Measurements from ENCODE around the gene APOO. TPM values are rescaled to one million over a fixed set of nuclear protein-coding genes. Genes with fewer than 3 reads are reported as not detected.

Gene APOO
- total and polyA plus RNA-seq, 2 of the 4 experiments (the other 2 are of a cell fraction): 9.0 to 14.2 TPM

- no peak for DNase-seq
- dilution Hi-C loops (cut with HindIII; ENCODE audit: low sequenced_read_pairs, unreplicated experiment): no loop called here
- CTCF ChIA-PET: no interaction called here
Observed at GRCh38 chrX:23845351-23845817, 62.4 kb downstream of the APOO start.

More at GRCh38 chrX:23845351-23845817, 62.4 kb downstream of the APOO start:
- peak overlapping the region; percentile 14; the same call in 1 of the 2 replicates for H3K4me2 ChIP-seq (ENCODE audit: low read depth, low read length)
- H2BK5ac ChIP-seq (ENCODE audit: low read depth, low read length, poor library complexity, severe bottlenecking): no peak overlapping the region
- H4K5ac ChIP-seq (ENCODE audit: low read depth, low read length): 0 out of 2 replicates have a peak overlapping the region, but pooled peaks have one; percentile 68
- BruUV-seq (replicated peaks): no TSS peak
- H3K79me1 ChIP-seq (ENCODE audit: low read depth in 1 of 2, low read length in 2 of 2): no peaks in the 10 kb centered on the region
- H3K23ac ChIP-seq (ENCODE audit: low read depth, low read length): no peak overlapping the region
- H2AFZ ChIP-seq (replicated peaks; ENCODE audit: low read length, poor library complexity): no peak overlapping the region
- H3K9ac ChIP-seq (ENCODE audit: low read depth, low read length): no peak overlapping the region
- no peak overlapping the region for H3K27ac ChIP-seq (ENCODE audit: insufficient read depth, low read length)
- no peak overlapping the region for H3K4me3 ChIP-seq (ENCODE audit: insufficient read depth, low read depth, low read length)
- intact Hi-C loops (cut with micrococcal nuclease) (no loop called here), in situ Hi-C loops (cut with MboI; ENCODE audit: low sequenced_read_pairs) (no loop called here)
- WGBS, 2 experiments (ENCODE audit: extremely low coverage in 2 of 2, insufficient read length in 1 of 2): no CpG with 5 or more reads among the region's 3 CpGs
- no peak overlapping the region for H3K14ac ChIP-seq (replicated peaks; ENCODE audit: low read depth, low read length)
- H3K9me3 ChIP-seq (ENCODE audit: control insufficient read depth, insufficient read depth, low read length): no peaks in the 10 kb centered on the region
- no peaks in the 10 kb centered on the region for H4K20me1 ChIP-seq (ENCODE audit: insufficient read depth, low read length)
- peak; percentile 54 for ATAC-seq (ENCODE audit: low read depth)
- no peak overlapping the region for H4K91ac ChIP-seq (ENCODE audit: insufficient read depth, low read depth, low read length)
- H3K4ac ChIP-seq (ENCODE audit: low read depth, low read length): no peak overlapping the region
- no peak overlapping the region for H2BK20ac ChIP-seq (ENCODE audit: low read depth, low read length)
- H2AK9ac ChIP-seq (replicated peaks; ENCODE audit: low read depth, low read length, poor library complexity): no peak overlapping the region
- no peak overlapping the region; the same call in 1 of the 2 replicates for H2BK120ac ChIP-seq (ENCODE audit: low read depth, low read length)
- no peaks in the 10 kb centered on the region for H3K36me3 ChIP-seq (ENCODE audit: control insufficient read depth, insufficient read depth, low read length)
- no peak overlapping the region for H2BK15ac ChIP-seq (ENCODE audit: low read depth, low read length)
- 0 out of 2 replicates have a peak, but pooled peaks cover 1% of the 10 kb centered on the region for H3K4me1 ChIP-seq (ENCODE audit: control insufficient read depth, insufficient read depth, low read length)
- POLR2A ChIA-PET (ENCODE audit: unreplicated experiment): no interaction called here
- H2AK5ac ChIP-seq (ENCODE audit: low read depth, low read length): no peak overlapping the region
- H3K56ac ChIP-seq (ENCODE audit: extremely low read depth, insufficient read depth, low read length): no peak overlapping the region
- H3K27me3 ChIP-seq (ENCODE audit: control insufficient read depth, insufficient read depth, low read length): no peaks in the 10 kb centered on the region
- H3K18ac ChIP-seq (ENCODE audit: low read depth, low read length): peak overlapping the region; percentile 12; the same call in 1 of the 2 replicates
- no peaks in the 10 kb centered on the region for H3K9me1 ChIP-seq (ENCODE audit: insufficient read depth, low read length)
- no peak for TF ChIP-seq USF2 (IDR thresholded peaks at IDR 0.05; ENCODE audit: low read depth, low read length)
- TF ChIP-seq RAD21 (IDR thresholded peaks at IDR 0.05; ENCODE audit: low read length): no peak
- TF ChIP-seq RCOR1 (IDR thresholded peaks at IDR 0.05; ENCODE audit: insufficient replicate concordance, low read length): no peak
- TF ChIP-seq MXI1 (IDR thresholded peaks at IDR 0.05; ENCODE audit: borderline replicate concordance, low read depth, low read length): no peak
- no peak for TF ChIP-seq POLR2A (IDR thresholded peaks at IDR 0.05; ENCODE audit: low read depth, low read length)
- TF ChIP-seq SMC3 (IDR thresholded peaks at IDR 0.05; ENCODE audit: low read depth, low read length): no peak
- no peak for TF ChIP-seq RFX5 (IDR thresholded peaks at IDR 0.05; ENCODE audit: low read depth, low read length)
- no peak for TF ChIP-seq MAFK (IDR thresholded peaks at IDR 0.05; ENCODE audit: low read depth, low read length)
- no peak for TF ChIP-seq CHD1 (IDR thresholded peaks at IDR 0.05; ENCODE audit: low read depth, low read length)
- no peak for TF ChIP-seq ELK1 (IDR thresholded peaks at IDR 0.05; ENCODE audit: borderline replicate concordance, low read depth, low read length)
- TF ChIP-seq FOS (IDR thresholded peaks at IDR 0.05; ENCODE audit: low read depth, low read length): no peak
- peak overlapping the region in 1 of 2 experiments; percentile 83; a peak in 2 of 4 replicates for H4K8ac ChIP-seq (ENCODE audit: low read depth in 2 of 2, low read length in 2 of 2)
